Mononuclear cell (primary cell): ENCODE measurements around the gene FMN1. TPM values are rescaled to one million over a fixed set of nuclear protein-coding genes. Genes with fewer than 3 reads are reported as not detected.

Experiments used
- H3K27me3 ChIP-seq: 2 replicates; pipeline ENCODE4 v1.6.0; 2011; ENCODE audit warnings: low read length, control low read depth; ENCODE audit not compliant: insufficient read depth
- H3K4me1 ChIP-seq: 2 replicates; pipeline ENCODE4 v1.5.1; 2011; ENCODE audit warnings: mild to moderate bottlenecking, low read length, control low read depth; ENCODE audit not compliant: insufficient read depth
- H3K4me3 ChIP-seq: 2 replicates; pipeline ENCODE4 v1.5.1; 2011; ENCODE audit warnings: mild to moderate bottlenecking, low read length, moderate library complexity
- H3K9me3 ChIP-seq: 2 replicates; pipeline ENCODE4 v1.5.1; 2011; ENCODE audit warnings: low read depth, mild to moderate bottlenecking, control low read depth, low read length
- total RNA-seq: library from RNA; depleted of rRNA; stranded (reverse); fragments of >200 nt; gene quantifications from one replicate; pipeline ENCODE4 v1.2.3, GENCODE V29; 2012

FMN1 gene
- total RNA-seq, 1 donor, result 31.2 TPM

DNA sequence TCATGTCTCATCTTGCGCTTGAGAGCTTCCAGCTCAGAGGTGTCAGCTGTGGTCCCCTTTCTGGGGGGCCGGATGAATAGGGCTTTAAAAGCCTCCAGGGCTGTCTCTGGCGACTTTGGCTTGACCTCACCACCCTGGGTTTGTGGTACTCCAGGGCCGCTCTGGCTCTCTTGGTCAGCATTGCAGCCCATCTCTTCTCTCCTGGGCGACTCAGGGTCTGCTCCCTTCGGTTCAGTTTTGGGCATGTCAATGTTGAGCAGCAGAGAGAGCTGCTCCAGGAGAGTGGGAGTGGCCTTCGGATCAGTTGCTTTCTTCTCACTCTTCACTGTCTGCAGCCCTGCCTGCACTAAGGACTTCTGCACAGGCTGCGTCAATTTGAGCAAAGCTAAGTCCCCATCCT lies 127.9 kb downstream of the FMN1 start:
- H3K4me1 ChIP-seq, result peaks cover 25% of the 10 kb centered on the region
- H3K4me3 ChIP-seq, result no peak overlapping the region
- H3K9me3 ChIP-seq, result no peaks in the 10 kb centered on the region
- H3K27me3 ChIP-seq, result no peaks in the 10 kb centered on the region

DNA sequence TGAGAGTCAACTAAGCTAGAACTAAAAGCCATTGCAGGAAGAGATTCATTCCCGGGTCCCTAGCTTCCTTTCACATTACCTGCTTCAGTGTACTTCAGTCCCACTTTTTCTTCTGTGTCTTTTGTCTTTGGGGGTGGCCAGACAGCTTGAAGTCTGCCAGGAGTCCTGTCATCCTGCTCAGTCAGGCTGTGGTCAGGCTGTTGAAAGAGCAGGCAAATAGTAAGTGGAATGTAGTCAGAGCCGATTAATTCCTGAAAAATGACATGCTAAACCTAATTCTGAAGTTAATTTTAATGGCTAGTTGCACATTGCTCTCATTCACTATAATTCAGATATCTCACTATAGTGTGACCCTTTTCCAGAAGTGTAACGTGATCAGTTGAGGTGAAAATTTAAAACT lies 129.6 kb downstream of the FMN1 start:
- Histone ChIP-seq H3K4me3 (no peak overlapping the region), H3K4me1 (peaks cover 25% of the 10 kb centered on the region), H3K27me3 (no peaks in the 10 kb centered on the region), H3K9me3 (no peaks in the 10 kb centered on the region)

DNA sequence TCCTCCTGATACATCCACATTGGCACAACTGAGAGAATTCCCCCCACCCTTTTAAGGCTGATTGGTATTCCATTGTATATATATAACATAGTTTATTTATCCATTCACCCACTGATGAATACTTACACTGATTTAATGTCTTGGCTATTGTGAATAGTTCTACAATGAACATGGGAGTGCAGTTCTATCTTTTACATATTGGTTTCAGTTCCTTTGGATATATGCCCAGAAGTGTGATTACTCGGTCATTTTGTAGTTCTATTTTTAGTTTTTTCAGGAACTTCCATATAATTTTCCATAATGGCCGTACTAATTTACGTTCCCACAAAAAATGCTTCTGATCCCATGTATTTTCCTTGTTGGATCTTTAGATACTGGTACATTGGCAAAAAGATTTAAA lies 135.3 kb downstream of the FMN1 start:
- no peak overlapping the region for H3K4me3 ChIP-seq
- no peaks in the 10 kb centered on the region for H3K27me3 ChIP-seq
- H3K9me3 ChIP-seq, result no peaks in the 10 kb centered on the region
- no peaks in the 10 kb centered on the region for H3K4me1 ChIP-seq

DNA sequence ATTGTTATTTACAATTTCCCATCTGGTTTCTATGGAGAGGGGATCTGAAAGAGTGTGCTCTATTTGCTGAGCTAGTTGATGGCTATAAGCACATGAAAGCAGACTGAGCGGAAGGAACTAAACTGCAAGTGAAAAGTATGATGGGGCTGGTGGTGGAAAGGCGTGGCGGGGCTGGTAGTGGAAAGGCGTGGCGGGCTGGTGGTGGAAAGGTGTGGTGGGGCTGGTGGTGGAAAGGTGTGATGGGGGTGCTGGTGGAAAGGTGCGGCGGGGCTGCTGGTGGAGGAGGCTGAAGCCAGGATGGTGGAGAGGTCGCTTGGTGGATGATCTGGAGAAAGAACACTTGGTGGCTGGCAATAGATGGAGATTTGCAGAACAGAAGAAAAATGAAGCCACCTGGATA lies 136.7 kb downstream of the FMN1 start:
- Histone ChIP-seq H3K4me3 (no peak overlapping the region), H3K4me1 (no peaks in the 10 kb centered on the region), H3K9me3 (no peaks in the 10 kb centered on the region), H3K27me3 (no peaks in the 10 kb centered on the region)

DNA sequence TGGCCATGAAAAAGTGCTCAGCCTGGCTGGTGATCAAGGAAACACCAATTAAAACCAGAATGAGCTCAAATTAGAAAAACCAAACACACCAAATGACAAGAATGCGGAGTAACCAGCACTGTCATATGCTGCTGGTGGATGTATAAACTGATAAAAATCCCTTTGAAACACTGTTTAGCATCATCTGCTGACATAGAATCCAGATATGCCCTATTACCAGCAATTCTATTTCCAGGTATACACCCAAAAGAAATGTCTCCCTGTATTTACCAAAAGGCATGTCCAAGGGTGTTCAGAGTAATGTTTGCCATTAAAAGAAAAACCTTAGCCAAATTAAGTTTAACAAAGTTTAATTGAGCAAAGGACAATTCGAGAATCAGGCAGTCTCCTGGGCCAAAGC lies 138.6 kb downstream of the FMN1 start:
- Histone ChIP-seq H3K27me3 (no peaks in the 10 kb centered on the region), H3K9me3 (no peaks in the 10 kb centered on the region), H3K4me1 (no peaks in the 10 kb centered on the region), H3K4me3 (no peak overlapping the region)

DNA sequence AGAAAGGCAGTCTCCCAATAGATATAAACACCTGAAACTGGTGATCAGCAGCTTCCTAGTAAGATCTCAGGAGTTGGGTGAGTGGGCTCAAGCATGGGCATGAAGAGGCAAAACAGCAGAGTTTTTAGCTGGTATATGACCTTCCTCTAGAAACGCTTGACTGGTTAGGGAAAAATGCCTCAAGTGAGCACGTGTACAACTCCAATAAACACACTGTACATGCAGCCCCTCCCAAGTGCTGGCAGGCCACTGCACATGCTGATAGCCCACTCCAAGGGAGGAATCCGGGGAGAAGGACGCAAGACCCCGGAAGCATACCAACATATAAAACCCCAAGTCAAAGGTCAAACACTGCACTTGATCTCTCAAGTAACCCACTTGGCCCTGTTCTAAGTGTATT lies 143.0 kb downstream of the FMN1 start:
- no peak overlapping the region for H3K4me3 ChIP-seq
- peaks cover 13% of the 10 kb centered on the region for H3K9me3 ChIP-seq
- H3K27me3 ChIP-seq, result no peaks in the 10 kb centered on the region
- H3K4me1 ChIP-seq, result no peaks in the 10 kb centered on the region

DNA sequence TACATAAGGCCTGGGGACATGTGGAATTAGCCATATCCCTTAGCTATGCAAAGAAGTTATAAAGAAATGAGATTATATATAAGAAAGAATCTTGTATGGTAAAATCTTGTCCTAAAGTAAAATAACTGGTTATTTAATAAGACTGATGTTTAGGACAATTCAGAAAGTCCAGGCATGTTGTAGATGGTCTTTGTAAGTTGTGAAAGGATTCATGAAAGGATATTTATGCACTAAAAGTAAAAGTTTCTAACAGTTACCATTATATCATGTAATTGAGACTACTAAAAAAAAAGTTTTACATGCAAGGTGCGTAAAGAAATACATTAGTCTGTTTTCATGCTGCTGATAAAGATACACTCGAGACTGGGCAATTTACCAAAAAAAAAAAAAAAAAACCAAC lies 146.3 kb downstream of the FMN1 start:
- H3K27me3 ChIP-seq, result no peaks in the 10 kb centered on the region
- H3K4me1 ChIP-seq, result no peaks in the 10 kb centered on the region
- peaks cover 13% of the 10 kb centered on the region for H3K9me3 ChIP-seq
- H3K4me3 ChIP-seq, result no peak overlapping the region

DNA sequence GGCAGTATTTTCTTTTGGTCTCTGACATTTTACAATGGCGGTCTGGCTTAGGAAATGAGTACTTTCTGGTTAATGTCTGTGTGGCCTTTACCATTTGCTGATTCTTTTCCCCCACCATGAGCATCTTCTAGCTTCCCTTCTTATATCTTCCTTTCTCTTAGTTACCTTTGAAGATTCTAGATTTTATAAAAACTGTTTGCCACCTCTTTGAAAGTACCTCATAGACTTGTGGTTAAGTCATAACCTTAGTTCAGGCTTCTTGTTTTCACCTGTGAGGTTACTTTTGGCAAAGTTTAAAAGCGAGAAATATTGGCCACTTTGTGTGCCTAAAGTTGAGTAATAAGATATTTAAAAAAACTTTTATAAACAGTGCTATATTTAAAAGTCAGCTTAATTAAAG lies 147.4 kb downstream of the FMN1 start:
- no peaks in the 10 kb centered on the region for H3K4me1 ChIP-seq
- H3K4me3 ChIP-seq, result no peak overlapping the region
- H3K9me3 ChIP-seq, result peaks cover 13% of the 10 kb centered on the region
- no peaks in the 10 kb centered on the region for H3K27me3 ChIP-seq

DNA sequence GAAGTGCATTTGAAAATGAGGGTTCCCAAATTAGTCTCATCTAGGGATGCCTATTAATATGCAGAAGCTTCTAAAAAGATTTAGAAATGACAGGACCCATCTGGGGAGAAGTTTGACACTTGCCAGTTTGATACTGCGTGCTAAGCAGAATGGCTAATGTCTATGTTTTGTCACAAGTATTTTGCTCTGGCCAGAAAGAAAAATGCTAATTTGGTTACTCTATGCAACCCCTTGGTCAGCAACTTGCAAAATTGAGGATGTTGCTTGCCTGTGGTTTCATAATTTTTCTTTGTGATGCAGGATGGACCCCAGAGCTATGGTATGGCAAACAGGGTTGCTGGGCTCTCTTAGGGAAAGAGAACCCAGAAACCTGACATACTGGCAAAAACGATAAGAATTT lies 148.2 kb downstream of the FMN1 start:
- Histone ChIP-seq H3K4me1 (no peaks in the 10 kb centered on the region), H3K9me3 (peaks cover 13% of the 10 kb centered on the region), H3K27me3 (no peaks in the 10 kb centered on the region), H3K4me3 (no peak overlapping the region)

DNA sequence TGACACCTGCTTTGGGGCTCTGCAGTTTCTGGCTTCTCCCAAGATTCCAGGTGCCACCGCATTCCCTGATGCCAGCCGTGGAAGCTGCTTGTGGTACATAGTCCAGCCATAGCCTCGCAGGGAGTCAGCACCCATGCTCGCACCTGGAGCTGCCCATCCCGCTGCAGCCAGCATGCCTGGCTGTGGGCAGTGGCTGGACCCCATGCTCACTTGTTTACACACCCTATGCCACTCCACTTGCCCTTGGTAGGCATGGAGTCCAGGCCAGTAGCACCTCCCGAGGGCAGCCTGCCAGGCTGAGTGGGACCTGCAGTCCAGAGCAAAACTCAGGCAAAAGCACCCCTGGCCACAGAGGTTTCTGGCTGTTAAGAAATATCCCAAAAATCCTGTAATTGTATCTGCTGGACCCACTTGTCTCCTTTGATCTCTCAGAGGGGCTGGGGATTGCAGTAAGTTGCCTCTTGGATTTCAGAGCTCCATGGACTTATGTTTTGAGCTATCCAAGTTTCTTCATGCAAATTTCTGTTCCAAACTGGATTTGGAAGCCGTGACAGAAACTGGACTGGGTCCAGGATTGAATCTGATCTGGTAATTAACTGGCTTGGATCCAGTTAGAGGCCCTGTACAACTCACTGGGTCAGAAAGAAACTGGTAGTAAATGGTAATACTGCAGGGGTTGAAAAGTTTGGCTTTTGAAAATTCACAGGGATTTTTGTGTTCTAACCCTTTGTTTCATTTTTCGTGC lies 149.3 kb downstream of the FMN1 start:
- Histone ChIP-seq H3K4me1 (no peaks in the 10 kb centered on the region), H3K27me3 (no peaks in the 10 kb centered on the region), H3K4me3 (no peak overlapping the region), H3K9me3 (peaks cover 13% of the 10 kb centered on the region)

DNA sequence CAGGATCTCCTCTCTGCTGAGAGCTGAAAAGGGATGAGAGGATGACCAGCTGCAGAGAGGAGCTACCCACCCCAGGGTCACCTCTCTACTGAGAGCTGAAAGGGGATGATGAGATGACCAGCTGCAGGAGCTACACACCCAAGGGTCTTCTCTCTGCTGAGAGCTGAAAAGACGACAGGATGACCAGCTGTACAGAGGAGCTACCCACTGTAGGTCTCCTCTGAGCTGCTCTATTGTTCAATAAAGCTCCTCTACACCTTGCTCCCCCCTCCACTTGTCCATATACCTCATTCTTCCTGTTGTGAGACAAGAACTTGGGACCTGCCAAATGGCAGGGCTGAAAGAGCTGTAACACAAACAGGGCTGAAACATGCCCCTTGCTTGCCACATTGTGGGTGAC lies 149.9 kb downstream of the FMN1 start:
- Histone ChIP-seq H3K4me1 (no peaks in the 10 kb centered on the region), H3K4me3 (no peak overlapping the region)

DNA sequence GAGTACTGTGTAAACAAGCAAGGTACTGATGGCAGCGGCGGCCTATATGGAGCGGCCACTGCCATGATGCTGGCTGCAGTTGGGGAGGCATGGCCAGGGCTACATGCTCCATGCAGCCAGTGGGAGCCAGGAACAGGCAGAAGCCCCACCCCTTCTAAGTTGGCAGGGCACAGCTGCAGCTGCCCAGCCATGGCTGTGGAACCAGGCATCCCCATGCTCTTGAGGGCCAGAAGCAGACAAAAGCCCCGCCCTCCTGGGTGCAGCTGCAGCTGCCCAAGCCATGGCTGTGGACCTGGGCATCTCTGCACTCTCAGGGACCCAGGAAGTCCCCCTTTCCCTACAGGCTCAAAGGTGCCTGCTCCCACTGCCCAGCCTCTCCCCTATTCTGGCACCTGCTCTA lies 150.9 kb downstream of the FMN1 start:
- no peak overlapping the region for H3K4me3 ChIP-seq
- no peaks in the 10 kb centered on the region for H3K4me1 ChIP-seq
- H3K27me3 ChIP-seq, result no peaks in the 10 kb centered on the region

More for the DNA sequence above, 149.9 kb downstream of the FMN1 start:
- Histone ChIP-seq H3K27me3 (no peaks in the 10 kb centered on the region), H3K9me3 (peaks cover 13% of the 10 kb centered on the region)

DNA sequence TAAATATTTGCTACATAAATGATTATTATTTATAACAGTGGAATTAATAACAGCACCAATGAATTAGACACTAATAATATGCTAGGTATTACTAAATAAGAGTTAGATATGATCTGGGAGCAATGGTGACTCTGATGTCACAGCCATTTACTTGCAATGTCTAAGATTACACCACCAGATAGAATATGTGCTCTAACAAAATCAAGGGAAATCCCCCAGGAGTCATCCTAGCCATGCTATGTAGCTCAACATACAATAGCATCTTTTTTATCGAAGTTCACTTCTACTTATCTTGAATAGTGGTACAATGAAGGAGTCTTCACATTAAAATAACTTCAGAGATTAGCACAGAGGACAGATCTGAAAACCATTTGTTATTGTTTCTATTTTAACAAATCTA lies 154.0 kb downstream of the FMN1 start:
- Histone ChIP-seq H3K4me1 (no peaks in the 10 kb centered on the region), H3K27me3 (no peaks in the 10 kb centered on the region), H3K4me3 (no peak overlapping the region), H3K9me3 (no peaks in the 10 kb centered on the region)

More for the DNA sequence above, 150.9 kb downstream of the FMN1 start:
- H3K9me3 ChIP-seq, result peaks cover 9% of the 10 kb centered on the region

DNA sequence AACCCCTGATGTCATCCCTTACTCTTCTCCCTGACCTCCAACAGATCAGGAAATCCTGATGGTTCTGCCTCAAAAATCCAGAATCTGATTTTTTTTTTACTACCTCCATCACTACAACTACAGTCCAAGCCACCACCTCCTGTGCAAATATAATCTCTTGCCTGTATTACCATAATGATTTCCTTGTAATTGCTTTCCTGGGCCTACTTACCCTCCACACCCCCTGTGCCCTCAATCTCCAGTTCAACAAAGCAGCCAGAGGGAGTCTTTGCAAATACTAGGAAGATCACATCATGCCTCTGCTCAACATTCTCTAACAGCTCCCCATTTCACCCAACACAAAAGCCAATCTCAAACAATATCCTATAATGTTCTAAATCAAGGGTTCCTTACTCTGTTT lies 159.9 kb downstream of the FMN1 start:
- H3K9me3 ChIP-seq, result no peaks in the 10 kb centered on the region
- no peaks in the 10 kb centered on the region for H3K27me3 ChIP-seq
- H3K4me1 ChIP-seq, result no peaks in the 10 kb centered on the region
- H3K4me3 ChIP-seq, result no peak overlapping the region

DNA sequence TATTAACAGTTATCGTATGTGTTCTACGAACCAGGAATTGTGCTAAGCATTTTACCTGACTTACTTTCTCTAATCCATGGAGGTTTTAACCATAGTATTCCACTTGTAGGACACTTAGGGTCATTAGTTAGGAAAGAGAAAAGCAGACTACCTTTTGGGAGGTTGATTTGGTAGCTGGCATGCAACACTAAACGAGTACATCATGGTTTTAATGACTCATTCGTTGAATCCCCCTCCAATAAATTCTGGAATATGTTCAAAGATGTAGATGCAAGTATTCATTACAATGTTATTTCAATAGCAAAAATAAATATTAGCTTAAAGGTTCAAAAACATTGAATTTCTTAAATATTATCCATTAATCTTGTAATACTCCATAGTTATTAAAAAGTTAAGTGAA lies 162.5 kb downstream of the FMN1 start:
- Histone ChIP-seq H3K4me1 (no peaks in the 10 kb centered on the region), H3K4me3 (no peak overlapping the region), H3K27me3 (no peaks in the 10 kb centered on the region), H3K9me3 (no peaks in the 10 kb centered on the region)

DNA sequence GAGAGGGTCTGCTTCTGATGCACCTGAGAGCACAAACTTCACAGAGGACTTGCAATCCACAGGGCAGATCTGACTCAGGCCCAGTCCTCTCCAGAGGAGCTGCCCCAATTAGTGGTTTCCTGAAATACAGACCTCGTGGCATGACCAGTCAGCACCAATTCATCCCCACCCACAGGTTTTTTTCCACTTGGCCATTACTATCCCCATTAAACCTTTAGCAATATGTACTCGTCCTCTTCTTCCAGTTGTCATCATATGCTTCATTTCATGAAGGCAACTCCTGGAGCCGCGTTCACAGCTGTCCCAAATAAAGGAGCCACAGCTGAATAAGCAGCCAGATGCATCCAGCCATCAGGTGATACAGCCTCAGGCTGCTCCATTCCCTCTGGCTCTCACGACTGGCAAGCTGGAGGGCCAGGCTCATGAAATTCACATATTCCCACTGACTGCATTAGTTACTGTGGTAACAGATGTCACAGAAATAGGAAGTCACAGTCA lies 163.1 kb downstream of the FMN1 start:
- no peaks in the 10 kb centered on the region for H3K27me3 ChIP-seq
- no peaks in the 10 kb centered on the region for H3K9me3 ChIP-seq
- no peak overlapping the region for H3K4me3 ChIP-seq
- H3K4me1 ChIP-seq, result peaks cover 3% of the 10 kb centered on the region
